Immature natural killer cell (primary cell): Measurements from ENCODE around the gene WSCD1. TPM values are rescaled to one million over a fixed set of nuclear protein-coding genes. Genes with fewer than 3 reads are reported as not detected.

Experiments
- DNase-seq, 3 donors: peaks; one replicate each; pipeline ENCODE4 v3.0.0; 2022; ENCODE audit warnings: mixed read lengths in 1 of 3
- H3K27ac Mint-ChIP-seq, 6 donors: one replicate each; pipeline ENCODE4 v1.8.0; 2020; ENCODE audit warnings: mixed read lengths in 6 of 6, mild to moderate bottlenecking in 5 of 6, inconsistent platforms in 4 of 6, moderate library complexity in 3 of 6
- H3K27me3 Mint-ChIP-seq, 3 donors: one replicate each; pipeline ENCODE4 v1.8.0; 2020 to 2021; ENCODE audit warnings: low read depth in 3 of 3, mild to moderate bottlenecking in 3 of 3, mixed read lengths in 3 of 3, moderate library complexity in 3 of 3, inconsistent platforms in 1 of 3
- H3K36me3 Mint-ChIP-seq, 3 donors: one replicate each; pipeline ENCODE4 v1.8.0; 2020; ENCODE audit warnings: mixed read lengths in 3 of 3, inconsistent platforms in 2 of 3, mild to moderate bottlenecking in 2 of 3
- H3K4me1 Mint-ChIP-seq, 2 donors: one replicate each; pipeline ENCODE4 v1.8.0; 2020; ENCODE audit warnings: inconsistent platforms in 2 of 2, mild to moderate bottlenecking in 2 of 2, mixed read lengths in 2 of 2, moderate library complexity in 1 of 2
- H3K4me3 Mint-ChIP-seq, 5 donors: one replicate each; pipeline ENCODE4 v1.8.0; 2020; ENCODE audit warnings: mild to moderate bottlenecking in 5 of 5, mixed read lengths in 5 of 5, inconsistent platforms in 3 of 5, moderate library complexity in 3 of 5
- H3K9me3 Mint-ChIP-seq, 6 donors: one replicate each; pipeline ENCODE4 v1.8.0; 2020; ENCODE audit warnings: mild to moderate bottlenecking in 6 of 6, mixed read lengths in 6 of 6, inconsistent platforms in 4 of 6, moderate library complexity in 3 of 6
- polyA plus RNA-seq, 3 donors: library from polyadenylated mRNA; unstranded; fragments of 300-500 nt; fragmentation: Illumina TruSeq; gene quantifications; one replicate each; pipeline ENCODE4 v1.2.3, GENCODE V29; 2021

WSCD1 gene
- polyA plus RNA-seq, 3 donors from 2014 or later, result 0.11 TPM; not detected in 2

GRCh38 chr17:6084311-6085161, 14.4 kb downstream of the WSCD1 start:
- H3K9me3 Mint-ChIP-seq, result no peaks in the 10 kb centered on the region
- H3K4me3 Mint-ChIP-seq, result no peak overlapping the region
- DNase-seq, result no peak
- H3K27me3 Mint-ChIP-seq, result no peaks in the 10 kb centered on the region
- no peak overlapping the region for H3K27ac Mint-ChIP-seq
- H3K36me3 Mint-ChIP-seq, result no peaks in the 10 kb centered on the region
- H3K4me1 Mint-ChIP-seq, result no peaks in the 10 kb centered on the region

GRCh38 chr17:6085812-6086211, 15.6 kb downstream of the WSCD1 start:
- H3K4me3 Mint-ChIP-seq, result no peak overlapping the region
- H3K27me3 Mint-ChIP-seq, result no peaks in the 10 kb centered on the region
- no peaks in the 10 kb centered on the region for H3K9me3 Mint-ChIP-seq
- H3K36me3 Mint-ChIP-seq, result no peaks in the 10 kb centered on the region
- no peaks in the 10 kb centered on the region for H3K4me1 Mint-ChIP-seq
- no peak for DNase-seq
- no peak overlapping the region for H3K27ac Mint-ChIP-seq

- H3K27me3 Mint-ChIP-seq, result no peaks in the 10 kb centered on the region
- no peaks in the 10 kb centered on the region for H3K4me1 Mint-ChIP-seq
- DNase-seq, result no peak
- H3K4me3 Mint-ChIP-seq, result no peak overlapping the region
- H3K36me3 Mint-ChIP-seq, result no peaks in the 10 kb centered on the region
- no peaks in the 10 kb centered on the region for H3K9me3 Mint-ChIP-seq
- no peak overlapping the region for H3K27ac Mint-ChIP-seq
Observed at GRCh38 chr17:6086603-6087400, 16.6 kb downstream of the WSCD1 start.

GRCh38 chr17:6088141-6088540, 18.0 kb downstream of the WSCD1 start:
- no peaks in the 10 kb centered on the region for H3K27me3 Mint-ChIP-seq
- H3K9me3 Mint-ChIP-seq, result peaks cover 0 to 2% (median 0%) of the 10 kb centered on the region in 6 donors
- no peak overlapping the region for H3K27ac Mint-ChIP-seq
- no peak for DNase-seq
- no peak overlapping the region for H3K4me3 Mint-ChIP-seq
- no peaks in the 10 kb centered on the region for H3K36me3 Mint-ChIP-seq
- no peaks in the 10 kb centered on the region for H3K4me1 Mint-ChIP-seq

GRCh38 chr17:6090253-6090652, 20.1 kb downstream of the WSCD1 start:
- Mint-ChIP-seq H3K4me3 (no peak overlapping the region), H3K27me3 (no peaks in the 10 kb centered on the region), H3K36me3 (no peaks in the 10 kb centered on the region), H3K4me1 (no peaks in the 10 kb centered on the region), H3K9me3 (peaks cover 0 to 2% (median 0%) of the 10 kb centered on the region in 6 donors), H3K27ac (no peak overlapping the region)
- no peak for DNase-seq

- Mint-ChIP-seq H3K4me1 (no peaks in the 10 kb centered on the region), H3K36me3 (no peaks in the 10 kb centered on the region), H3K9me3 (peaks cover 0 to 2% (median 0%) of the 10 kb centered on the region in 6 donors), H3K27me3 (no peaks in the 10 kb centered on the region), H3K27ac (no peak overlapping the region), H3K4me3 (no peak overlapping the region)
- no peak for DNase-seq
Observed at GRCh38 chr17:6092182-6092902, 22.2 kb downstream of the WSCD1 start.

GRCh38 chr17:6092903-6093468, 22.8 kb downstream of the WSCD1 start:
- Mint-ChIP-seq H3K4me3 (no peak overlapping the region), H3K9me3 (peaks cover 0 to 2% (median 0%) of the 10 kb centered on the region in 6 donors), H3K36me3 (no peaks in the 10 kb centered on the region), H3K27me3 (peaks cover 0 to 1% (median 0%) of the 10 kb centered on the region in 3 donors), H3K27ac (no peak overlapping the region), H3K4me1 (no peaks in the 10 kb centered on the region)
- no peak for DNase-seq

GRCh38 chr17:6094453-6094852, 24.3 kb downstream of the WSCD1 start:
- Mint-ChIP-seq H3K4me1 (no peaks in the 10 kb centered on the region), H3K27ac (no peak overlapping the region), H3K27me3 (peaks cover 0 to 1% (median 1%) of the 10 kb centered on the region in 3 donors), H3K9me3 (peaks cover 0 to 2% (median 0%) of the 10 kb centered on the region in 6 donors), H3K4me3 (no peak overlapping the region), H3K36me3 (no peaks in the 10 kb centered on the region)
- no peak for DNase-seq

GRCh38 chr17:6094926-6095325, 24.7 kb downstream of the WSCD1 start:
- peaks cover 0 to 3% (median 0%) of the 10 kb centered on the region in 6 donors for H3K9me3 Mint-ChIP-seq
- no peaks in the 10 kb centered on the region for H3K36me3 Mint-ChIP-seq
- H3K4me3 Mint-ChIP-seq, result no peak overlapping the region
- DNase-seq, result no peak
- no peak overlapping the region for H3K27ac Mint-ChIP-seq
- peaks cover 0 to 2% (median 1%) of the 10 kb centered on the region in 3 donors for H3K27me3 Mint-ChIP-seq
- H3K4me1 Mint-ChIP-seq, result no peaks in the 10 kb centered on the region

- H3K27ac Mint-ChIP-seq, result no peak overlapping the region
- H3K4me1 Mint-ChIP-seq, result no peaks in the 10 kb centered on the region
- no peak for DNase-seq
- H3K27me3 Mint-ChIP-seq, result peaks cover 0 to 3% (median 1%) of the 10 kb centered on the region in 3 donors
- peaks cover 0 to 3% (median 0%) of the 10 kb centered on the region in 6 donors for H3K9me3 Mint-ChIP-seq
- H3K4me3 Mint-ChIP-seq, result no peak overlapping the region
- H3K36me3 Mint-ChIP-seq, result no peaks in the 10 kb centered on the region
Observed at GRCh38 chr17:6095501-6095900, 25.3 kb downstream of the WSCD1 start.

GRCh38 chr17:6096201-6097004, 26.2 kb downstream of the WSCD1 start:
- DNase-seq, result no peak
- H3K9me3 Mint-ChIP-seq, result peaks cover 0 to 3% (median 0%) of the 10 kb centered on the region in 6 donors
- no peak overlapping the region for H3K4me3 Mint-ChIP-seq
- no peaks in the 10 kb centered on the region for H3K36me3 Mint-ChIP-seq
- no peaks in the 10 kb centered on the region for H3K4me1 Mint-ChIP-seq
- H3K27me3 Mint-ChIP-seq, result peaks cover 0 to 3% (median 3%) of the 10 kb centered on the region in 3 donors
- H3K27ac Mint-ChIP-seq, result no peak overlapping the region

GRCh38 chr17:6097005-6097279, 26.8 kb downstream of the WSCD1 start:
- Mint-ChIP-seq H3K9me3 (peaks cover 0 to 3% (median 0%) of the 10 kb centered on the region in 6 donors), H3K27ac (no peak overlapping the region), H3K4me1 (no peaks in the 10 kb centered on the region), H3K36me3 (no peaks in the 10 kb centered on the region), H3K4me3 (no peak overlapping the region), H3K27me3 (peaks cover 0 to 3% (median 3%) of the 10 kb centered on the region in 3 donors)
- no peak for DNase-seq
